Suprapubic skin (tissue), 4 donors: ENCODE measurements around the gene TNFRSF8. TPM values are rescaled to one million over a fixed set of nuclear protein-coding genes. Genes with fewer than 3 reads are reported as not detected.

Source experiments
- DNase-seq, 2 donors: peaks; one replicate each; pipeline ENCODE4 v3.0.0-alpha.2; 2019; ENCODE audit warnings: low spot score in 2 of 2
- H3K27ac ChIP-seq: fragments of 200-600 bp; sonication (generic); one replicate; pipeline ENCODE4 v1.5.1; 2019
- H3K27me3 ChIP-seq: fragments of 200-600 bp; sonication (generic); one replicate; pipeline ENCODE4 v1.5.1; 2019
- H3K36me3 ChIP-seq: fragments of 200-600 bp; sonication (generic); one replicate; pipeline ENCODE4 v1.5.1; 2019
- H3K4me1 ChIP-seq: fragments of 200-600 bp; sonication (generic); one replicate; pipeline ENCODE4 v1.5.1; 2019
- H3K4me3 ChIP-seq: fragments of 200-600 bp; sonication (generic); one replicate; pipeline ENCODE4 v1.5.1; 2019; ENCODE audit warnings: mild to moderate bottlenecking
- H3K9me3 ChIP-seq: fragments of 200-600 bp; sonication (generic); one replicate; pipeline ENCODE4 v1.5.1; 2019
- CTCF ChIP-seq, 2 donors: fragments of 200-600 bp in 1 of 2; fragments of 450-650 bp in 1 of 2; sonication (generic) in 1 of 2; IDR thresholded peaks; one replicate each; pipeline ENCODE4 v1.5.1; 2016 to 2019; ENCODE audit warnings: antibody characterized with exemption in 2 of 2, mild to moderate bottlenecking in 1 of 2, moderate library complexity in 1 of 2
- EP300 ChIP-seq: sonication (generic); formaldehyde crosslinking; IDR thresholded peaks from one replicate; pipeline ENCODE4 v1.6.1; 2017; ENCODE audit warnings: antibody characterized with exemption
- POLR2A ChIP-seq, 2 donors: fragments of 450-650 bp; IDR thresholded peaks; one replicate each; pipeline ENCODE4 v1.6.1; 2017; ENCODE audit warnings: antibody characterized with exemption in 2 of 2, mild to moderate bottlenecking in 2 of 2, moderate library complexity in 2 of 2
- POLR2AphosphoS5 ChIP-seq, 3 donors: sonication (generic); formaldehyde crosslinking; IDR thresholded peaks; one replicate each; pipeline ENCODE4 v1.6.1; 2017; ENCODE audit warnings: antibody characterized with exemption in 3 of 3
- WGBS: methylation state at CpG from one replicate; pipeline ENCODE4 v1.1.5; 2018; 5-methylcytosine and 5-hydroxymethylcytosine counted together
- total RNA-seq, 4 donors: library from RNA; depleted of rRNA; stranded (reverse); fragments of >200 nt; gene quantifications; one replicate each; pipeline ENCODE4 v1.1.0, GENCODE V29; 2016

TNFRSF8 gene
- total RNA-seq, result 1 to 10 TPM in 1 of 4 donors, under 1 TPM in 3; 0.30 to 1.2 (median 0.75) TPM

- Histone ChIP-seq H3K4me3 (peak within 1 kb of the TSS; percentile 5), H3K4me1 (peaks cover 20% of the 10 kb centered on the region), H3K27me3 (peaks cover 75% of the 10 kb centered on the region), H3K27ac (no peak within 1 kb of the TSS), H3K36me3 (no peaks in the 10 kb centered on the region), H3K9me3 (no peaks in the 10 kb centered on the region)
- TF ChIP-seq POLR2A (IDR thresholded peaks at IDR 0.05), result no peak
- TF ChIP-seq EP300, result no peak
- no peak for TF ChIP-seq POLR2AphosphoS5 (IDR thresholded peaks at IDR 0.05)
- TF ChIP-seq CTCF (IDR thresholded peaks at IDR 0.05), result no peak
- DNase-seq, result no peak
- 8% methylated on average over 28 of the region's 72 CpGs for WGBS
Measured at GRCh38 chr1:12063141-12064072, at the start of gene TNFRSF8. TNFRSF8 (plus strand) TSS chr1:12063303; CDS start chr1:12063599, 296 bp downstream.

- 73% methylated on average over 16 of the region's 16 CpGs for WGBS
- H3K4me3 ChIP-seq, result no peak overlapping the region
Measured at GRCh38 chr1:12014141-12014991, 48.7 kb upstream of the TNFRSF8 start.

GRCh38 chr1:12015001-12015491, 48.1 kb upstream of the TNFRSF8 start:
- 84% methylated on average over 10 of the region's 10 CpGs for WGBS

More at GRCh38 chr1:12014141-12014991, 48.7 kb upstream of the TNFRSF8 start:
- DNase-seq, result no peak
- H3K27ac ChIP-seq, result peak overlapping the region; percentile 20
- no peaks in the 10 kb centered on the region for H3K27me3 ChIP-seq
- H3K36me3 ChIP-seq, result peaks cover 35% of the 10 kb centered on the region
- H3K9me3 ChIP-seq, result no peaks in the 10 kb centered on the region
- TF ChIP-seq EP300 (no peak), CTCF (IDR thresholded peaks at IDR 0.05) (no peak), POLR2A (IDR thresholded peaks at IDR 0.05) (no peak)
- no peaks in the 10 kb centered on the region for H3K4me1 ChIP-seq

GRCh38 chr1:12015499-12015898, 47.6 kb upstream of the TNFRSF8 start:
- Histone ChIP-seq H3K4me3 (no peak overlapping the region), H3K27me3 (no peaks in the 10 kb centered on the region), H3K36me3 (peaks cover 24% of the 10 kb centered on the region), H3K9me3 (no peaks in the 10 kb centered on the region), H3K4me1 (peaks cover 9% of the 10 kb centered on the region), H3K27ac (no peak overlapping the region)
- no peak for DNase-seq
- 81% methylated on average over 9 of the region's 9 CpGs for WGBS
- TF ChIP-seq POLR2AphosphoS5 (IDR thresholded peaks at IDR 0.05) (no peak), POLR2A (IDR thresholded peaks at IDR 0.05) (no peak), EP300 (no peak), CTCF (IDR thresholded peaks at IDR 0.05) (no peak)

More at GRCh38 chr1:12015001-12015491, 48.1 kb upstream of the TNFRSF8 start:
- Histone ChIP-seq H3K36me3 (peaks cover 29% of the 10 kb centered on the region), H3K4me3 (no peak overlapping the region), H3K27me3 (no peaks in the 10 kb centered on the region), H3K27ac (no peak overlapping the region), H3K9me3 (no peaks in the 10 kb centered on the region), H3K4me1 (peaks cover 5% of the 10 kb centered on the region)
- DNase-seq, result no peak
- TF ChIP-seq POLR2AphosphoS5 (IDR thresholded peaks at IDR 0.05) (no peak), CTCF (IDR thresholded peaks at IDR 0.05) (no peak), EP300 (no peak), POLR2A (IDR thresholded peaks at IDR 0.05) (no peak)
